COLO668 (cell line): Measurements from ENCODE around the gene ZNF644.
"Not testable (repeated sequence)": the region's sequence is repeated elsewhere in the genome, so short reads cannot be mapped to it uniquely, and the experiment has no call there.

ENCODE experiments used
- DNase-seq: peaks from one replicate; lab custom pipeline; 2025; ENCODE audit not compliant: unreplicated experiment; lab: John Stamatoyannopoulos, UW

ZNF644 gene

GRCh38 chr1:90928231-90928630 is 93.6 kb downstream of the ZNF644 start:
- DNase-seq, result not testable (repeated sequence)

DNA sequence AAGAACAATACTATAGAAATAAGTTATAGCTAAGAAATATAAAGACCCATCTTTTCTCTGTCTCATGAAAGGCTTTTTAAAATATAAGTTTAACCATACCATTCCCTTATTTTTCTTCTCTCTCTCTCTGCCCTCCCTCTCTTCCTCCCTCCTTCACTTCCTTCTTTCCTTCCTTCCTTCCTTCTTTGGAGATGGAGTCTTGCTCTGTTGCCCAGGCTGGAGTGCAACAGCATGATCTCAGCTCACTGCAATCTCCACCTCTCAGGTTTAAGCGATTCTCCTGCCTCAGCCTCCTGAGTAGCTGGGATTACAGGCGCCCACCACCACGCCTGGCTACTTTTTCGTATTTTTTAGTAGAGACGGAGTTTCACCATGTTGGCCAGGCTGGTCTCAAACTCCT is 94.2 kb downstream of the ZNF644 start:
- not testable (repeated sequence) for DNase-seq

DNA sequence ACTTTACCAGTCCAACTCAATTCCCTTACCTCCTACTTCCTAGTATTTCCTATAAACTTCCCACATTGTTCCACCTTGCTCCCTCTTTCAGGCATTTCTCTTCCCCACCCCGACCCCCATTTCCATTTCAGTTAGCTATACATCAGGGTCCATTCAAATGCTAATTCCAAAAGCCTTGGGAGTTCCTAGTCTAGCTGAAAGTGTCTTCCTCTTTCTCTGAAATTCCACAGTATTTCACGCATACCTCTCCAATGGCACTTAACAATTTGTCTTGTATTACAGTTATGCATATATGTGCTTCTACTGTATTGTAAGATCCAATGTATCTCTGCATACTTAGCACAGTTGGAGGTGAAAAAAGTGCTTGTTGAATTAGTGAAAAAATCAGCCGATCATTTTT is 94.9 kb downstream of the ZNF644 start:
- no peak for DNase-seq

DNA sequence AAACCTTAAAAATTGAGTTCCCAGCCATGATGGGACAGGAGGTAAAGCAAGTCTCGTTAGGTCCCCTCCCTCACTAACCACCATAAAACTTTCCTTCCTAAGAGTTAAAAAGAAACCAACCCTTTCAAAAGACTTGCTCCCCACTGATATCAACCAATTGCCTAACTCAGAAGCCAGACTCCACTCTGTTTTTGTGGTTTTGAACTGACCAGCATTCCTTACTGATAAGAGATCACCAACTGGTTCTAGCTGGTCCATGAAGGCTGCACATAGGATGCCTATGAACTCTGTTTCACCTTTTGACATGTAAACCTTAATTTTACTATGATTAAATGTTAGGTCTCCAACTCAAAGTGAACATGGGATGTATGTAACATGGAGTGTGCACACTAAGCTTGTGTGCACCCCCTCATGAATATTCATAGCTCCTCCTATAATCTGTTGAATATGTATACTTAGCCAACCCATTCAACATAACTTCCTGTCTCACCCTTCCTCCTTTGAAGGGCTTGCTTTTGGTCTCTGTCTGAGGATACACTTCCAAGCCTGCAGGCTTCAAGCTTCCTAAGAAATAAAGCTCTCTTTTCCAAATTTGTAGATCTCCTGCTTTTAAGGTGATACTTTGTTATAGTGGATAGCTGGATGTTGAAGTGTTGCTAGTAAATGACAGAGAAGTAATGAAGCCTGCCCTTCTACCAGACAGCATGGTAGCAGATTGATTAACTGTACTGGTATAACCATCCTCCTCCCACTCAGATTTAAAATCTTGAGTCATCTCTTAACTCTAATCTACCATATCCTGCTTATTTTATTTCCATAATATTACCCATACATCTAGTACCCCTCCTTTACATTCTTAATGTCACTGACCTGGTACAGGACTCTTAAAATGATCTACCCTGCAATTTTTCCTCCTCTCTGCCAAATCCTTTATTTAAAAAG is 95.6 kb downstream of the ZNF644 start:
- DNase-seq, result no peak

- no peak for DNase-seq
These were observed 96.9 kb downstream of the ZNF644 start for GRCh38 chr1:90924982-90925381.

- DNase-seq, result no peak
These were observed 98.8 kb downstream of the ZNF644 start for GRCh38 chr1:90922996-90923395.

GRCh38 chr1:90922202-90922601 is 99.6 kb downstream of the ZNF644 start:
- no peak for DNase-seq

DNA sequence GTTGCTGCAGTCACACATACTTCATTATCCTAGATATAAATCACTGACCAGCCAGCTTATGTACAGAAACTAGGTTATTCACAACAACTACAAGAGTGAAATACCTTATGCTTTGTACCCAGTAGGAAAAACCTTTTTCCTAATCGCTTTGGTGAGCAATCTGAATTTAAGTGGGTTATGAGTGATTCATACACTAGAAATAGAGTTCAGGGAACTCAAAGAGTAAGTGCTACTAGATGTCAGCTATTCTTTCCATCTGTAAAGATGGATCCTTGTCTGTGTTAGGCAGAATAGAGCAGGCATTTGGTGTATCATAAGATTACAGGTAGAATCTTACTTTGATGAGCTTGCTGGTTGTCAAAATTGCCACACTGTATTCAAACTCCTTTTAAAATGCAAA is 101.9 kb downstream of the ZNF644 start:
- DNase-seq, result no peak

GRCh38 chr1:90919190-90919719 is 102.6 kb downstream of the ZNF644 start:
- DNase-seq, result no peak

DNA sequence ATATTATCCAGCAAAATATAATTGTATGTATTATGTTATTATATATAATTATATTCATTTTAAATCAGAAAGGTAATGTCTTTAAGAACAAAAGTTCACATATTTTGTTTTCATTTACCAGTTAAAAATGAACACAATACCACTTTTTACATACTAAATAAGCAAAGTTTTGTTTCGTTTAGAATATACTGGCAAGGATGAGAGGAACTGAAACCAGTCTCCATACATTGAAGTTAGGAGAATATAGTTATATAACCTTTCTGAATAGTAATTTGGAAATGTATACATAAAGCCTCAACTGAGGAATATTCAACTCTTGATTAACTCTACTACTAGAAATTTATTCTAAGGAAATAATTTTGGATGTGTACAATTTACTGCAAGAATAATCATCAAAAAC is 110.5 kb downstream of the ZNF644 start:
- no peak for DNase-seq

DNA sequence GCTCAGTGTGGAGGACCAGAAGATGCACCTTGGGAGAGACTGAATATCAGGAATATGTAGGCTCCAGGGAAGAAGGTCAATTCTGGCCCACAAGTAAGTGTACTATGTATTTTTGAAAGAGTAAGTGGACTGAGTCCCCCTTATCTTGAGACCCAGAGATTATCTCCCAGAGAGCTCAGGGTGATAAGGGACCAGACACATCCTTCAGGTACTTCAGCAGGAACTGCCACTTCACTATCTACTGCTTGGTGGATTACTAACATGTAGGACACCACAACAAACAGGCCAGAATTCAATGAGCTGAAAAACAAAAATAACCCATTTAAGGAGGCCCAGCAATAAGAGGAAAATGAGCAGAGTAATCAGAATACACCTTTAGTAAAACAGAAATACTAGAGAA is 119.2 kb downstream of the ZNF644 start:
- no peak for DNase-seq

GRCh38 chr1:90899263-90899662 is 122.6 kb downstream of the ZNF644 start:
- no peak for DNase-seq

DNA sequence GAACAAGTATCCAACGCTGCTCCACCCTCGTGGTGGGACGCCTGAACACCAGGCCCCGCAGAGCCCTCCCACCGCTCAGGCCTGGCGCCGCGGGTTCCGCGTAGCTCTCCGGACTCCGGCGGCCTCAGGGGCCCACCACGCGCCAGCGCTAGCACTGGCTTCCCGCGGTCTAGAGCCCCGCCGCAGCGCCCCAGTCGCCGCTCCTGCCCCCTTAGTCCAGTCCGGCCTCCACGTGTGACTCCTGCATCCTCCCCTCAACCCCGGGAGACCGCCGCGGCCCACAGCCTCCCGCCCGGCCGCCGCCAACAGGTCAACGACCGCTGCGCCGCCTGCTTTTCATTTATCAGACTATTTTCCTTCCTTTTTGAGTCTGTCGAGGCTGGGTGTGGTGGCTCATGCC is 128.2 kb downstream of the ZNF644 start:
- not testable (repeated sequence) for DNase-seq

GRCh38 chr1:90892884-90893283 is 129.0 kb downstream of the ZNF644 start:
- not testable (repeated sequence) for DNase-seq

GRCh38 chr1:90892196-90892595 is 129.6 kb downstream of the ZNF644 start:
- DNase-seq, result not testable (repeated sequence)

- not testable (repeated sequence) for DNase-seq
These were observed 130.1 kb downstream of the ZNF644 start for GRCh38 chr1:90891756-90892155.

- no peak for DNase-seq
These were observed 139.6 kb downstream of the ZNF644 start for GRCh38 chr1:90882221-90882620.

DNA sequence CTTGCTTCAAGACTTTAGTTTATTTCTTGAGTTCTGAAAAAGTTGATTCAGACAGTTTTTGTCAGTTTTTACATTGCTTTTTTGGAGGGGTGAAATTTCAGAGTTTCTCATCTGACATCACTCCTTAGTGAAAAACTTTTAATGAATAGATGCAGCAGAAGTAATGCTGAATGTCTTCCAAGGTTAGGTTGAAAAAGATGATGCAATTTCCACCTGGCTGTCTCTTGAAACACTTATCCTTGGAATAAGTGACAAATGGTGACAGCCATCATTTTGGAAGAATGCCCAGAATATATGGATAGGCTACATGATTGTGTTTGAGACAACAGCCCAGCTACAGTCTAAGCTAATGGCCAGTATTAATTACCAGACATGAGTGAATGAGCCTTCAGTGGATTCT is 140.8 kb downstream of the ZNF644 start:
- no peak for DNase-seq

GRCh38 chr1:90879281-90879680 is 142.6 kb downstream of the ZNF644 start:
- DNase-seq, result no peak

GRCh38 chr1:90876101-90876500 is 145.7 kb downstream of the ZNF644 start:
- no peak for DNase-seq
